AG04450 (cell line): Measurements from ENCODE around the gene PRUNE2. TPM values are rescaled to one million over a fixed set of nuclear protein-coding genes. Genes with fewer than 3 reads are reported as not detected.

Source experiments
- CTCF ChIA-PET: fragments of 300-600, 350-600 bp; formaldehyde crosslinking; extraction: SDS; loops from one replicate; lab custom pipeline; 2022; ENCODE audit warnings: antibody characterized with exemption, inconsistent platforms; lab: Charles Lee
- POLR2A ChIA-PET: fragments of 350-600 bp; formaldehyde crosslinking; extraction: SDS; loops from one replicate; lab custom pipeline; 2021; ENCODE audit warnings: antibody characterized with exemption, inconsistent platforms; lab: Yijun Ruan, JAX
- DNase-seq: peaks from one replicate; pipeline ENCODE4 v3.0.0-alpha.2; 2011; ENCODE audit warnings: low read depth, low spot score
- H3K27ac ChIP-seq: one replicate; pipeline ENCODE4 v1.5.1; 2012; ENCODE audit warnings: low read depth, low read length, control low read depth
- H3K27me3 ChIP-seq: one replicate; pipeline ENCODE4 v1.6.0; 2012; ENCODE audit warnings: low read length; ENCODE audit not compliant: control insufficient read depth, insufficient read depth
- H3K4me3 ChIP-seq: 2 replicates; pipeline ENCODE4 v1.5.1; 2011; ENCODE audit warnings: mild to moderate bottlenecking, low read depth, low read length, control low read depth
- H3K9me3 ChIP-seq: 2 replicates; pipeline ENCODE4 v1.5.1; 2012; ENCODE audit warnings: low read length; ENCODE audit not compliant: control insufficient read depth, insufficient read depth
- polyA plus RNA-seq: library from polyadenylated mRNA; depleted of rRNA; stranded (reverse); fragments of >200 nt; gene quantifications from 2 replicates; pipeline ENCODE4 v1.2.3, GENCODE V29; 2011
- TF ChIP-seq, protein P1 (sequence below): IDR thresholded peaks from 2 replicates; pipeline ENCODE4 v1.5.1; 2011; ENCODE audit warnings: low read depth, low read length, control low read depth, inconsistent platforms

The PRUNE2 gene
- polyA plus RNA-seq, 1 experiment, result 1.1 TPM

DNA sequence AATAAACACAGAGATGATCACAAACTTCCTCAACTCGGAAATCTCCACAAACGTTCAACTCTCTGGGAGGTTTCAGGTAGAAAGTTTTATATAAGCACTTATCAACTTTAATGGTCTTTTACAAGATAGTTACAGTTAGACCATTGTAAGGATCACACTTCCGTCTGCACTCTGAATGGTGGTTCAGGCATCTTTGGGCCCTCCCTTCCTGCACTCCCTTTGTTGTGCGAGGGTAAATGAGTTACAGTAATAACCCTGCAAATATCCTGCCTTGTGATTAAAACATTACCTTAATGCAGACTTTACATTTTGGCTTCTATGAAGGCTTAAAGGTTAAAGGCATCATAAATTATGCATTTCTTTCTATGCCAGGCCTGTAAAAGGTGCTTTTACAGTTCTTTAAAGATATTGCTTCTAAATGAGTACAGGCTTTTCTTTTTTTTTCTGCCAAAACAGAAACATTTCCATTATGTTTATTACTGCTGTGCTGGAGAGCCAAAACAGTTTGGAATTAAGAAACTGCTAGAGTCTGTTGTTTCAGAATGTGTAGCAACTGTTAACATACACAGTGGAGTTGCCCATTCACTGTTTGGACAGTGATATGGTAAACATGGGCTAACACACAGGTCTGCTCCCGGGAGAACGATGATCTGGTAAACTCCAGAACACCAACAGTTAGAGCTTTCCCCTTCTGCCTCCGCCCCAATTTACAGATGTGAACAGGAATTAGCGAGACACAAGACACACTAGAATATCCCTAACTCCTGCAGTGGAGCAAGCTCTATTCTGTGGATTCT, 1.1 kb downstream of the PRUNE2 start:
- H3K9me3 ChIP-seq, result no peaks in the 10 kb centered on the region; the same call in 1 of the 2 replicates
- no peak overlapping the region for H3K4me3 ChIP-seq
- H3K27me3 ChIP-seq, result peaks cover 26% of the 10 kb centered on the region
- CTCF ChIA-PET, result interaction anchor here (1.0 kb wide), 1 partner anchor 89 kb away, joined by 3 read pairs; no protein-coding TSS in a partner anchor
- no peak for DNase-seq
- TF ChIP-seq, protein P1, sequence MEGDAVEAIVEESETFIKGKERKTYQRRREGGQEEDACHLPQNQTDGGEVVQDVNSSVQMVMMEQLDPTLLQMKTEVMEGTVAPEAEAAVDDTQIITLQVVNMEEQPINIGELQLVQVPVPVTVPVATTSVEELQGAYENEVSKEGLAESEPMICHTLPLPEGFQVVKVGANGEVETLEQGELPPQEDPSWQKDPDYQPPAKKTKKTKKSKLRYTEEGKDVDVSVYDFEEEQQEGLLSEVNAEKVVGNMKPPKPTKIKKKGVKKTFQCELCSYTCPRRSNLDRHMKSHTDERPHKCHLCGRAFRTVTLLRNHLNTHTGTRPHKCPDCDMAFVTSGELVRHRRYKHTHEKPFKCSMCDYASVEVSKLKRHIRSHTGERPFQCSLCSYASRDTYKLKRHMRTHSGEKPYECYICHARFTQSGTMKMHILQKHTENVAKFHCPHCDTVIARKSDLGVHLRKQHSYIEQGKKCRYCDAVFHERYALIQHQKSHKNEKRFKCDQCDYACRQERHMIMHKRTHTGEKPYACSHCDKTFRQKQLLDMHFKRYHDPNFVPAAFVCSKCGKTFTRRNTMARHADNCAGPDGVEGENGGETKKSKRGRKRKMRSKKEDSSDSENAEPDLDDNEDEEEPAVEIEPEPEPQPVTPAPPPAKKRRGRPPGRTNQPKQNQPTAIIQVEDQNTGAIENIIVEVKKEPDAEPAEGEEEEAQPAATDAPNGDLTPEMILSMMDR, result no peak
- POLR2A ChIA-PET, result no interaction called here
- no peak overlapping the region for H3K27ac ChIP-seq

DNA sequence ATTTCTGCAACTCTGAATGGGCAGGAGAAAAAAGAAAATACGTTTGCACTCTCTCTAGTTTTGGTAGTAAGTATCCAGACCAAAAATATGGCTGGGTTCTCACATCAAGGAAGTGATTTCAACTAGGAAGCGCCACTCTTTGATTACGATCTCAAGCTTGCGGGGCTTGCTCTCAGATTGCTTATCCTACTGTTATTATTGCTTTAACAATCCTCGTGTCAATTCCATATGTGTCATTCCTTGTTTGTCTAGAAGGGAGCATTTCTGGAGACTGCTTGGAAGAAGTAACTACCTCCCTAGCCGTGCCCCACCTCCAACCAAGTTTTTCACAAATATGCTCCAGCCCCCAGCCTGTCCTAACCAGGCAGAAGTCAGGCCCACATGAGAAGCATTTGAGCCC, 3.5 kb downstream of the PRUNE2 start:
- ChIA-PET POLR2A (no interaction called here), CTCF (no interaction called here)
- Histone ChIP-seq H3K27me3 (peaks cover 23% of the 10 kb centered on the region), H3K27ac (no peak overlapping the region), H3K4me3 (no peak overlapping the region), H3K9me3 (no peaks in the 10 kb centered on the region; the same call in 1 of the 2 replicates)
- no peak for DNase-seq
- TF ChIP-seq, protein P1, result no peak

DNA sequence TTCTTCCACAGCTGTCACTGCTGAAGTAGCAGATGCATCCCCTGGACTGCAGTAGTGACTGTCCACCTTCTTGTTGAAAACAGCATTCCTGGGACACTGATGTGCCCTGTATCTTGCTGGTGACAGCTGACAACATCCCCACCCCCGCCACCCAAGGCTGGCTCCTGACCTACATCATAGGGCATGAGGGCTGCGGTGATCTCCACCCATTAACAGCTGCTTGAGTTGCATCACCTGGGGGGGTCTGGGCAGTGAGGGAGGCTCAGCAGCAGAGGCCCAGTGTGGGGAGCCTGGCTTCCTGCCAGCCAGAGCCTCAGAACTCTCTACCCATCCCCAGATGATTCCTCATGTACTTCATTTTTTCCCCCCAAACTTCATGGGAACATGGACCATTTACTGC, 4.1 kb downstream of the PRUNE2 start:
- Histone ChIP-seq H3K27ac (no peak overlapping the region), H3K4me3 (no peak overlapping the region), H3K9me3 (no peaks in the 10 kb centered on the region; the same call in 1 of the 2 replicates), H3K27me3 (peaks cover 18% of the 10 kb centered on the region)
- ChIA-PET POLR2A (no interaction called here), CTCF (no interaction called here)
- no peak for DNase-seq
- TF ChIP-seq, protein P1, result no peak

DNA sequence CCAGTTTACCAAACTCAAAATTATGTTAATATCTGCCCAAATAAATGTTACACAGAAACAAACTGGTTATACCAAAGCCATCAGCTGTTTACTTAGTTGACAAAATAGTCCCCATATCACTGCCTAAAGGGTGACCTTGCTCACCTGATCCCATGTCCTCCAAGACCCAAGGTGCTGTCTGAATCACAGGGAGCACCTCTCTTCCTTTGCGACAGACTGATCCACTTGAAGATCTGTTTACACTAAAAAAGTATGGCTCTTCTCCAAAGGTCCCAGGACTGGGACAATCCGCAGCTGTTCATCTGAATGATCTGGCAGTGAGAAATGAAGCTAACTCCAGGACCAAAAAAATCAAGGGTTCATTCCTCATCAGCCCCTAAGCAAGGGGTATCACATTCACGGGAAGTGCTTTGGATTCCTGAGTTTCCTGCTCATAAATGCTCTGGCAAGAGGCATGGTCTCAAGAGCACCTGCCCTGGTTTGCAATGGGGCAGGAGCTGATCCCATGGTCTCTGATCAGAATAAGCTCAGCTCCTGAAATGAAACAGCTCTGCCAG, 5.0 kb downstream of the PRUNE2 start:
- no peak for DNase-seq
- Histone ChIP-seq H3K27me3 (peaks cover 16% of the 10 kb centered on the region), H3K4me3 (no peak overlapping the region), H3K9me3 (no peaks in the 10 kb centered on the region), H3K27ac (no peak overlapping the region)
- CTCF ChIA-PET, result interaction anchor here (1.4 kb wide), 1 partner anchor 89 kb away, joined by 4 read pairs; no protein-coding TSS in a partner anchor
- TF ChIP-seq, protein P1, result no peak
- POLR2A ChIA-PET, result no interaction called here

DNA sequence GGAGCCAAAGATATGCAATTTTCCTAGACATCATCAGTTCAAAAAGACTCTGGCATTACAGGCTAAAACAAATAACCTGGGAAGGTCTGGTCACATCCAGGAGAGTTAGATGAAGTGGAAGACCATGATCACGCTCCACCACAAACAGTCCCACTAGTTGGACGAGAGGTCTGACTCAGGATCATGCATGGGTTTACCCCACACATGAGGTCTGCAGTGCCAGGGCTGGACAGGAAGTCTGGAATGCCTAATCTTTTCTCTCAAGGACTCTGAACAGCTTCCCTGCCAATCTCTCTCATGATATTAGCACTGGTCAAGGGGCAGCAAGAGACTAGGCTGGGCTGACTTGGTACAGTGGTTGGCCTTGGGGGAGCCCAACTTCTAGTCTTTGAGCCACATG, 7.1 kb downstream of the PRUNE2 start:
- Histone ChIP-seq H3K27ac (no peak overlapping the region), H3K27me3 (peaks cover 9% of the 10 kb centered on the region), H3K4me3 (no peak overlapping the region), H3K9me3 (no peaks in the 10 kb centered on the region)
- POLR2A ChIA-PET, result no interaction called here
- CTCF ChIA-PET, result interaction anchor here (1.0 kb wide), 1 partner anchor 92 kb away, joined by 3 read pairs; no protein-coding TSS in a partner anchor
- no peak for DNase-seq
- TF ChIP-seq, protein P1, result no peak
